OCI-LY7 (cell line): ENCODE data around the gene COQ5. TPM values are rescaled to one million over a fixed set of nuclear protein-coding genes. Genes with fewer than 3 reads are reported as not detected.
"Not testable (repeated sequence)": the region's sequence is repeated elsewhere in the genome, so short reads cannot be mapped to it uniquely, and the experiment has no call there.

Source experiments
- BruUV-seq: library from RNA; stranded (reverse); fragments of 400-500 nt; replicated peaks from 2 replicates; lab custom pipeline; 2021; lab: Mats Ljungman, UMichigan
- CTCF ChIA-PET: fragments of 300-600 bp; sonication (Branson Sonifier 250); formaldehyde crosslinking; loops from one replicate; lab custom pipeline; 2022; ENCODE audit warnings: antibody characterized with exemption; ENCODE audit not compliant: unreplicated experiment; lab: Charles Lee
- POLR2A ChIA-PET: fragments of 300-600 bp; sonication (Branson Sonifier 250); formaldehyde crosslinking; loops from one replicate; lab custom pipeline; 2022; ENCODE audit warnings: antibody characterized with exemption; lab: Charles Lee
- DNase-seq: peaks from one replicate; pipeline ENCODE4 v3.0.0-alpha.2; 2015; ENCODE audit warnings: low spot score
- H2AFZ ChIP-seq: fragments of 200-600 bp; sonication (generic), shearing (Covaris generic); 2 replicates; pipeline ENCODE4 v1.6.1; 2014; ENCODE audit warnings: mild to moderate bottlenecking, antibody characterized with exemption, low read length, moderate library complexity
- H3K27ac ChIP-seq: fragments of 200-600 bp; sonication (generic); 2 replicates; pipeline ENCODE4 v1.5.1; 2014; ENCODE audit warnings: mixed run types, low read depth, mild to moderate bottlenecking, moderate library complexity, low read length, inconsistent platforms; ENCODE audit not compliant: poor library complexity, severe bottlenecking
- H3K36me3 ChIP-seq: fragments of 200-600 bp; sonication (generic); 2 replicates; pipeline ENCODE4 v1.6.1; 2014; ENCODE audit warnings: mild to moderate bottlenecking, antibody characterized with exemption, low read length, moderate library complexity, mixed read lengths; ENCODE audit not compliant: insufficient read depth
- H3K4me1 ChIP-seq: fragments of 200-600 bp; sonication (generic); 2 replicates; pipeline ENCODE4 v1.5.1; 2014; ENCODE audit warnings: mild to moderate bottlenecking, low read length; ENCODE audit not compliant: insufficient read depth, poor library complexity, severe bottlenecking
- H3K4me2 ChIP-seq: fragments of 200-600 bp; sonication (generic); 2 replicates; pipeline ENCODE4 v1.6.1; 2014; ENCODE audit warnings: mild to moderate bottlenecking, low read length
- H3K4me3 ChIP-seq: fragments of 200-600 bp; sonication (generic); 2 replicates; pipeline ENCODE4 v1.5.1; 2014; ENCODE audit warnings: mild to moderate bottlenecking, low read depth, low read length; ENCODE audit not compliant: poor library complexity, severe bottlenecking
- H3K79me2 ChIP-seq: fragments of 200-600 bp; sonication (generic); 2 replicates; pipeline ENCODE4 v1.6.1; 2016; ENCODE audit warnings: low read depth, mild to moderate bottlenecking, low read length, moderate library complexity, mixed read lengths; ENCODE audit not compliant: insufficient read depth
- H3K9me2 ChIP-seq: fragments of 200-600 bp; sonication (generic); 2 replicates; pipeline ENCODE4 v1.6.1; 2016; ENCODE audit warnings: mild to moderate bottlenecking, low read length, mixed read lengths; ENCODE audit not compliant: insufficient read depth
- H3K9me3 ChIP-seq: fragments of 200-600 bp; sonication (generic); 2 replicates; pipeline ENCODE4 v1.6.1; 2014; ENCODE audit warnings: mild to moderate bottlenecking, mixed run types, low read length, mixed read lengths
- H4K20me1 ChIP-seq: fragments of 200-600 bp; sonication (generic); 2 replicates; pipeline ENCODE4 v1.6.1; 2014; ENCODE audit warnings: mild to moderate bottlenecking, antibody characterized with exemption, low read length, moderate library complexity, mixed read lengths; ENCODE audit not compliant: insufficient read depth
- EZH2phosphoT487 ChIP-seq: fragments of 200-600 bp; sonication (generic); IDR thresholded peaks from 2 replicates; pipeline ENCODE4 v1.6.1; 2018; ENCODE audit warnings: low read depth, borderline replicate concordance, mild to moderate bottlenecking, mixed run types, antibody characterized with exemption, low read length, moderate library complexity, mixed read lengths
- intact Hi-C: fragments of 100-400 bp; cut with micrococcal nuclease; formaldehyde crosslinking; loops from one replicate; pipeline ENCODE4 v1.10.0; 2022; ENCODE audit not compliant: unreplicated experiment
- total RNA-seq, 2 experiments: library from RNA; depleted of rRNA in 1 of 2; stranded (reverse); fragments of >200 nt in 1 of 2; shearing (Covaris generic) in 1 of 2; gene quantifications; 2 replicates each; pipeline ENCODE4 v1.2.3, GENCODE V29; 2014 to 2022
- TF ChIP-seq, protein P1 (sequence below): fragments of 200-600 bp; sonication (generic); conservative IDR thresholded peaks from 2 replicates; pipeline ENCODE4 v1.5.1; 2014; ENCODE audit warnings: mild to moderate bottlenecking, antibody characterized with exemption, low read length, moderate library complexity, mixed read lengths

Gene COQ5
- total RNA-seq, 2 experiments from 2014 or later: 40.9 to 49.5 TPM

DNA sequence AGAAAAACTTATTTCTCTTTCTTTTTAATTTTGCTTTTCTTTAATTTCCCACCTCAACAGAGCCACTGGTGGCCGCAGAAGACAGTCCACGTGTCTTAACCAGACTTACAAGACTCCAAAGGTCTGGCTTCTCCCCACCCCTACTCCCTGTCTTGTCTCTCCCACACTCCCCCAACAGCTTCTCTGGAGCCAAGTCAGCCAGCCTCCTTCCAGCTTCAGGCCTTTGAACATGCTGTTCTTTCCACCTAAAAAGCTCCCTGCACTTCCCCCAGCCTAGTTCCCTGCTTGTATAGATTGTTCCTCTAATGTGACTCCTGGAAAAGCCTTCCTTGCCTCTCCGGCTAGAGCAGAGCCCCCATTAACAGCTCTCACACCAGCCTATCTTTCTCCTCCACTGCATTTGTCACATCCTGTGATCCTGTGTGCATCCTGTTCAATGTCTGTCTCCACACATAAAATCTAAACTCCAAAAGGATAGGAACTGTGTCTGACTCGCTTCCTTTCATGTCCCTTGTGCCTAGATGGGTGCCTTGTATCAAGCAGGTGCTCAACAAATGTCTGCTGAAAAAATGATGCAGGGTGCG is 40.8 kb downstream of the COQ5 start:
- ChIA-PET CTCF (no interaction called here), POLR2A (no interaction called here)
- Histone ChIP-seq H3K4me2 (no peak overlapping the region), H4K20me1 (no peaks in the 10 kb centered on the region), H2AFZ (no peak overlapping the region), H3K27ac (no peak overlapping the region), H3K9me2 (no peaks in the 10 kb centered on the region), H3K79me2 (no peaks in the 10 kb centered on the region), H3K4me3 (no peak overlapping the region), H3K4me1 (peaks cover 8% of the 10 kb centered on the region), H3K36me3 (no peaks in the 10 kb centered on the region), H3K9me3 (no peaks in the 10 kb centered on the region)
- DNase-seq: no peak
- no TSS peak for BruUV-seq
- intact Hi-C loops: no loop called here
- TF ChIP-seq EZH2phosphoT487: no peak
- TF ChIP-seq, protein P1, sequence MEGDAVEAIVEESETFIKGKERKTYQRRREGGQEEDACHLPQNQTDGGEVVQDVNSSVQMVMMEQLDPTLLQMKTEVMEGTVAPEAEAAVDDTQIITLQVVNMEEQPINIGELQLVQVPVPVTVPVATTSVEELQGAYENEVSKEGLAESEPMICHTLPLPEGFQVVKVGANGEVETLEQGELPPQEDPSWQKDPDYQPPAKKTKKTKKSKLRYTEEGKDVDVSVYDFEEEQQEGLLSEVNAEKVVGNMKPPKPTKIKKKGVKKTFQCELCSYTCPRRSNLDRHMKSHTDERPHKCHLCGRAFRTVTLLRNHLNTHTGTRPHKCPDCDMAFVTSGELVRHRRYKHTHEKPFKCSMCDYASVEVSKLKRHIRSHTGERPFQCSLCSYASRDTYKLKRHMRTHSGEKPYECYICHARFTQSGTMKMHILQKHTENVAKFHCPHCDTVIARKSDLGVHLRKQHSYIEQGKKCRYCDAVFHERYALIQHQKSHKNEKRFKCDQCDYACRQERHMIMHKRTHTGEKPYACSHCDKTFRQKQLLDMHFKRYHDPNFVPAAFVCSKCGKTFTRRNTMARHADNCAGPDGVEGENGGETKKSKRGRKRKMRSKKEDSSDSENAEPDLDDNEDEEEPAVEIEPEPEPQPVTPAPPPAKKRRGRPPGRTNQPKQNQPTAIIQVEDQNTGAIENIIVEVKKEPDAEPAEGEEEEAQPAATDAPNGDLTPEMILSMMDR: no peak

DNA sequence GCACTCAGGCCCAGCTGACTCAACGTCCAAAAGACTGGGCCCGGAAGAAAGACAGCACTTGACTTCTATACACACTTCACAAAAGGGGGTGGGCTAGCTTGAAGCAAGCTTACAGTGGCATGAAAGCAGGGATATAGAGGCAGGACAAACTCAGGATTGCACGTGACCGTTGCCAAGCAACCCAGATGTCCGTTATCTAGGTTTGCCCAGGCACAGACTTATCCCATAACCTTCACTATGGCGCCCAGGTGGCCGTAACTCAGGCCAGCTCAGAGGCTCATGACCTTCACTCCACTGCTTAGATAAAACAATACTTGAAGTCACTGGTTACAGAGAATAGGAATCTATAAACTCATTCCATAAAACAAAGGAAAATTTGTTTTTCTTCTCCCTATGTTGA is 41.4 kb downstream of the COQ5 start:
- POLR2A ChIA-PET: not testable (repeated sequence)

DNA sequence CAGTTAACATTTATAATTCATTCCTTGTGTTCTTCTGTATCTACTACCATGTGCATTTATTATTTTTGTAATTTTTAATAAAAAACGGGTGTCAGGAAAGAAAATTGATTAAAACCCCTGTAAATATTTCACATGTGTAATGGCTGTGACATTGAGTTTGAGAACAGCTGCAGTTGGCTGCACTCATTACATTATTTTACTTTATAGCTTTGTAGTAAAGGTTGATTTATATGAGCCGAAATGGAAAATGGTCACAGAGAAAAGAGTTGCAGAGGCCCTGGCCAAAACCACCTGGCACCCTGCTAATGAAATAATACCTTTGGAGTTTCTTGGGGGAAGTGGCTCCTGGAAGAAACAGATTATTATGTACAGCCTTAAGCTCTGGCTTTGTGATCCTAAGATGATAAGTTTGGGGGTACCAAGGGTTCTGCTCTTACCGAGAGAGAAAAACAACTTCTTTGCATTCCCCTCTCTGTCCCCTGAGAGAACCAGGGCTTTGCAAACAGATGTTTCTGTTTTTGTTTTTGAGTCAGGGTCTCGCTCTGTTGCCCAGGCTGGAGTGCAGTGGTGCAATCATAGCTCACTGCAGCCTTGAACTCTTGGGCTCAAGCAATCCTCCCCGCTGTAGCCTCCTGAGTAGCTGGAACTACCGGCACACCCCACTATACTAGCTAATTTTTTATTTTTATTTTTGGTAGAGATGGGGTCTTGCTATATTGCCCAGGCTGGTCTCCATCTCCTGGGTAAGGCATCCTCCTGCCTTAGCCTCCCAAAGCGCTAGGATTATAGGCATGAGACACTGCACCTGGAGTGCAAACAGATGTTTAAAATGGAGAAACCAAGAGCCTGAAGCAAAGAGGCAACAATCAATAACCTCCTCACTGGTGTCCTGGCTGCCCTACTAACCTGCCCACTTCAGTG is 42.7 kb downstream of the COQ5 start:
- Histone ChIP-seq H3K79me2 (no peaks in the 10 kb centered on the region), H3K4me3 (no peak overlapping the region), H3K27ac (no peak overlapping the region), H3K4me2 (no peak overlapping the region), H3K4me1 (peaks cover 8% of the 10 kb centered on the region), H2AFZ (no peak overlapping the region), H3K9me3 (no peaks in the 10 kb centered on the region), H3K36me3 (no peaks in the 10 kb centered on the region), H3K9me2 (no peaks in the 10 kb centered on the region), H4K20me1 (no peaks in the 10 kb centered on the region)
- POLR2A ChIA-PET: interaction anchor here (0.6 to 1.5 kb wide), 3 partner anchors 9 to 62 kb away, joined by 3 to 4 read pairs (median 4); partner anchors contain the start of genes DYNLL1 and SRSF9
- no peak for DNase-seq
- CTCF ChIA-PET: no interaction called here
- BruUV-seq: no TSS peak
- intact Hi-C loops: no loop called here
- TF ChIP-seq EZH2phosphoT487: no peak
- TF ChIP-seq, protein P1: no peak

More for the DNA sequence above, 41.4 kb downstream of the COQ5 start:
- H3K9me3 ChIP-seq, H3K4me2 ChIP-seq, H3K79me2 ChIP-seq, H4K20me1 ChIP-seq, H2AFZ ChIP-seq, H3K9me2 ChIP-seq, H3K36me3 ChIP-seq, H3K4me3 ChIP-seq, CTCF ChIA-PET, intact Hi-C loops, BruUV-seq, DNase-seq, H3K4me1 ChIP-seq, H3K27ac ChIP-seq: not testable (repeated sequence)
